ENCODE measurements around the gene SMC5. TPM values are rescaled to one million over a fixed set of nuclear protein-coding genes. Genes with fewer than 3 reads are reported as not detected.

The SMC5 gene
- total RNA-seq, 1 experiment from 2014 or later = 41.9 TPM

GRCh38 chr9:70290626-70291025 is 31.8 kb downstream of the SMC5 start:
- CTCF ChIA-PET = no interaction called here
- H3K4me1 ChIP-seq (replicated peaks; ENCODE audit: insufficient read depth) = no peaks in the 10 kb centered on the region

GRCh38 chr9:70291446-70291845 is 32.7 kb downstream of the SMC5 start:
- H3K79me2 ChIP-seq (ENCODE audit: low read depth) = peaks cover 23% of the 10 kb centered on the region
- CTCF ChIA-PET = no interaction called here
- no peaks in the 10 kb centered on the region for H3K9me2 ChIP-seq (ENCODE audit: insufficient read depth)
- 0 out of 2 replicates have a peak, but pooled peaks cover 4% of the 10 kb centered on the region for H3K9me3 ChIP-seq (ENCODE audit: insufficient read depth, low read depth)
- no peak overlapping the region for H3K27ac ChIP-seq
- H3K4me2 ChIP-seq = no peak overlapping the region
- no peak for TF ChIP-seq CTCF (conservative IDR thresholded peaks at IDR 0.05)
- no peak for TF ChIP-seq EZH2 (IDR thresholded peaks at IDR 0.05; ENCODE audit: low read depth)
- H3K27me3 ChIP-seq (ENCODE audit: insufficient read depth, low read depth) = no peaks in the 10 kb centered on the region
- peaks cover 33% of the 10 kb centered on the region for H3K36me3 ChIP-seq (ENCODE audit: low read depth)
- H3F3A ChIP-seq (ENCODE audit: insufficient read depth, low read depth) = no peaks in the 10 kb centered on the region
- no peaks in the 10 kb centered on the region for H4K20me1 ChIP-seq (ENCODE audit: insufficient read depth)
- DNase-seq = no peak
- intact Hi-C loops (cut with micrococcal nuclease; ENCODE audit: unreplicated experiment) = no loop called here
- no peak overlapping the region for H3K4me3 ChIP-seq
- H2AFZ ChIP-seq = no peak overlapping the region
- no TSS peak for BruUV-seq (replicated peaks)
- no peaks in the 10 kb centered on the region for H3K4me1 ChIP-seq (replicated peaks; ENCODE audit: insufficient read depth)
- POLR2A ChIA-PET (ENCODE audit: unreplicated experiment) = no interaction called here

More at GRCh38 chr9:70290626-70291025, 31.8 kb downstream of the SMC5 start:
- BruUV-seq (replicated peaks) = no TSS peak
- TF ChIP-seq EZH2 (IDR thresholded peaks at IDR 0.05; ENCODE audit: low read depth) (no peak), CTCF (conservative IDR thresholded peaks at IDR 0.05) (no peak)
- Histone ChIP-seq H3K79me2 (ENCODE audit: low read depth) (peaks cover 23% of the 10 kb centered on the region), H3K27ac (no peak overlapping the region), H3K4me3 (no peak overlapping the region), H3K36me3 (ENCODE audit: low read depth) (peaks cover 38% of the 10 kb centered on the region), H2AFZ (no peak overlapping the region), H3K9me3 (ENCODE audit: insufficient read depth, low read depth) (0 out of 2 replicates have a peak, but pooled peaks cover 4% of the 10 kb centered on the region), H3K9me2 (ENCODE audit: insufficient read depth) (no peaks in the 10 kb centered on the region), H4K20me1 (ENCODE audit: insufficient read depth) (no peaks in the 10 kb centered on the region), H3K27me3 (ENCODE audit: insufficient read depth, low read depth) (no peaks in the 10 kb centered on the region), H3K4me2 (no peak overlapping the region), H3F3A (ENCODE audit: insufficient read depth, low read depth) (no peaks in the 10 kb centered on the region)
- DNase-seq = no peak
- POLR2A ChIA-PET (ENCODE audit: unreplicated experiment) = no interaction called here
- intact Hi-C loops (cut with micrococcal nuclease; ENCODE audit: unreplicated experiment) = no loop called here

- no peak overlapping the region for H3K4me2 ChIP-seq
- H3K4me3 ChIP-seq = no peak overlapping the region
- H3K9me2 ChIP-seq (ENCODE audit: insufficient read depth) = no peaks in the 10 kb centered on the region
- no peak for DNase-seq
- no peak for TF ChIP-seq EZH2 (IDR thresholded peaks at IDR 0.05; ENCODE audit: low read depth)
- no peak for TF ChIP-seq CTCF (conservative IDR thresholded peaks at IDR 0.05)
- H3K79me2 ChIP-seq (ENCODE audit: low read depth) = peaks cover 23% of the 10 kb centered on the region
- no peaks in the 10 kb centered on the region for H4K20me1 ChIP-seq (ENCODE audit: insufficient read depth)
- no peaks in the 10 kb centered on the region for H3K4me1 ChIP-seq (replicated peaks; ENCODE audit: insufficient read depth)
- H2AFZ ChIP-seq = no peak overlapping the region
- peaks cover 5% of the 10 kb centered on the region; the same call in 1 of the 2 replicates for H3F3A ChIP-seq (ENCODE audit: insufficient read depth, low read depth)
- H3K27ac ChIP-seq = no peak overlapping the region
- intact Hi-C loops (cut with micrococcal nuclease; ENCODE audit: unreplicated experiment) = no loop called here
- no TSS peak for BruUV-seq (replicated peaks)
- H3K36me3 ChIP-seq (ENCODE audit: low read depth) = peaks cover 33% of the 10 kb centered on the region
- no peaks in the 10 kb centered on the region for H3K27me3 ChIP-seq (ENCODE audit: insufficient read depth, low read depth)
- 0 out of 2 replicates have a peak, but pooled peaks cover 4% of the 10 kb centered on the region for H3K9me3 ChIP-seq (ENCODE audit: insufficient read depth, low read depth)
- ChIA-PET CTCF (no interaction called here), POLR2A (ENCODE audit: unreplicated experiment) (no interaction called here)
These were observed 33.5 kb downstream of the SMC5 start for GRCh38 chr9:70292253-70292652.
